ENCODE measurements around the gene POLRMT.

GRCh38 chr19:674282-675151 is 41.2 kb upstream of the POLRMT start:
- TF ChIP-seq CTCF (IDR thresholded peaks at IDR 0.05) (no peak), POLR2A (IDR thresholded peaks at IDR 0.05) (no peak)

Data from Peyer's patch (tissue), 4 donors.